ENCODE measurements around the gene TAF1C.

TAF1C gene

DNA sequence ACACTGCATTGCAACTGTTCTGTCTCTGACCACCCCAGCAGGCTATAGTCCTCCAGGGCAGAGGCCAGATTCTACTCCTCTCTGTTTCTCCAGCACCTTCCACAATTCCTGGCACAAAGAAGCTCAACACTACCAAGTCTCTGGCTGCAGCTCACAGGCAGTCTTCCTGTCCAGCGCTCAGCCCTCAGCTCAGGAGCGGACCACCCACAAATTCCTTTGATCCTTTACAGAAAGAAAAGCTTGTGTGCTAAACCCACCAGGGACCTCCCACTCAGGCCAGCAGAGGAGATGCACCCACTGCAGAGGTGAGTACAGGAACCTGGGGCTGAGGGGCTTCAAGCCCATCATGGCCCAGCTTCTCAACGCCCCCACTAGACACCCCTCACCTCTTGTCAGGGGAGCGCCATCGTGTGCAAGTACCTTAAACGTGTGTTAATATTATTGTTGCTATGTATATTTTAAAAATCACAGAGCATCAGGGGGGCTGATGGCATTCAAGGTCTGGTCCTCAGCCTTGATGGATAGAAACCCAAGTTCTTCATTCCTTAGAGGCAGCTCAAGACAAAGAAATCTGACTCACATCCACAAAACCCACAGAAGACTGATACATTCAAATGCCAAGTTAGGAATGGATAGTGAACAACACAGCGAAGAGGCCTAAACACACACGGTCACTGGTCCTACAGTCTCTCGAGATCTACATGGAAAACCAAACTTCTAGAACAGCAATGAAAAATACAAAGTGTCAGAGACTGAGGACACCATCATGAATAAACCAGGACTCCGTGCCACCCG, 50.3 kb downstream of the TAF1C start:
- in situ Hi-C loops (cut with MboI; ENCODE audit: low pct_unique_long_range_greater_than_20kb, low sequenced_read_pairs, unreplicated experiment): no loop called here
- TF ChIP-seq, protein P1, sequence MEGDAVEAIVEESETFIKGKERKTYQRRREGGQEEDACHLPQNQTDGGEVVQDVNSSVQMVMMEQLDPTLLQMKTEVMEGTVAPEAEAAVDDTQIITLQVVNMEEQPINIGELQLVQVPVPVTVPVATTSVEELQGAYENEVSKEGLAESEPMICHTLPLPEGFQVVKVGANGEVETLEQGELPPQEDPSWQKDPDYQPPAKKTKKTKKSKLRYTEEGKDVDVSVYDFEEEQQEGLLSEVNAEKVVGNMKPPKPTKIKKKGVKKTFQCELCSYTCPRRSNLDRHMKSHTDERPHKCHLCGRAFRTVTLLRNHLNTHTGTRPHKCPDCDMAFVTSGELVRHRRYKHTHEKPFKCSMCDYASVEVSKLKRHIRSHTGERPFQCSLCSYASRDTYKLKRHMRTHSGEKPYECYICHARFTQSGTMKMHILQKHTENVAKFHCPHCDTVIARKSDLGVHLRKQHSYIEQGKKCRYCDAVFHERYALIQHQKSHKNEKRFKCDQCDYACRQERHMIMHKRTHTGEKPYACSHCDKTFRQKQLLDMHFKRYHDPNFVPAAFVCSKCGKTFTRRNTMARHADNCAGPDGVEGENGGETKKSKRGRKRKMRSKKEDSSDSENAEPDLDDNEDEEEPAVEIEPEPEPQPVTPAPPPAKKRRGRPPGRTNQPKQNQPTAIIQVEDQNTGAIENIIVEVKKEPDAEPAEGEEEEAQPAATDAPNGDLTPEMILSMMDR (IDR thresholded peaks at IDR 0.05; ENCODE audit: extremely low read depth, insufficient read depth, missing control alignments): no peak
- no peak for DNase-seq (ENCODE audit: low spot score)

DNA sequence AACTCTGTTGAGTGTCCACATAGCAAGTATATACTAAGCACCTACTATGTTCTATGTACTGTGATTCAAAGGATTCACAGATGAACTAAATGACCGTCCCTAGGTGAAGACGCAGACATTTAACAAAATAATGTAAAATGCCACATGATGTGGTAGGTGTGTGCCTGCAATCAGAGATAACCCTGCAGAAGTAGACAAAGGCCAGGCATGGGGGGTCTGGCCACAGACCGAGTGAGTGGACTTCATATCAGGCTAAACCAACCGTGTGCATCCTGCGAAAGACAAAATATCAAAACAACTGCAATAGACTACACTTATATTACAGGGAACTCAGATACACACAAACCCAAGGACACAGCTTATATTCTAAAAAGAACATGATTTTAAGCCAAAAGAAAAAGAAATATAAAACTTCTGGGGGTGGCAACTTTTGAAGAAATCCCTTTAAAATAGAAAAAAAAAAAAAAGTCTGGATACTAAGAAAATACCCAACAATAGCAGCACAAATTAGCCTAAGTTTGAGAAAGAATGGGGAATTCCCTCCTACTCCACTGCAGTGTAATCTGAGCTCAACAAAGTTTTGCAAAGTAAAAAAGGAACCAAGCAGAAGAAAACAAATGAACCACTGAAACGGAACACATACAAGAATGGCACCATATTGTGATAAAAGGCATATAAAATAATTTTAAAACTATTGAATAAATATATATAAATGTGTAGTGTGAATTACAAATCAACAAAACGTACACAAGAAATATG, 54.2 kb downstream of the TAF1C start:
- TF ChIP-seq, protein P1 (IDR thresholded peaks at IDR 0.05; ENCODE audit: extremely low read depth, insufficient read depth, missing control alignments): no peak
- in situ Hi-C loops (cut with MboI; ENCODE audit: low pct_unique_long_range_greater_than_20kb, low sequenced_read_pairs, unreplicated experiment): no loop called here
- peak; percentile 50 for DNase-seq (ENCODE audit: low spot score)

DNA sequence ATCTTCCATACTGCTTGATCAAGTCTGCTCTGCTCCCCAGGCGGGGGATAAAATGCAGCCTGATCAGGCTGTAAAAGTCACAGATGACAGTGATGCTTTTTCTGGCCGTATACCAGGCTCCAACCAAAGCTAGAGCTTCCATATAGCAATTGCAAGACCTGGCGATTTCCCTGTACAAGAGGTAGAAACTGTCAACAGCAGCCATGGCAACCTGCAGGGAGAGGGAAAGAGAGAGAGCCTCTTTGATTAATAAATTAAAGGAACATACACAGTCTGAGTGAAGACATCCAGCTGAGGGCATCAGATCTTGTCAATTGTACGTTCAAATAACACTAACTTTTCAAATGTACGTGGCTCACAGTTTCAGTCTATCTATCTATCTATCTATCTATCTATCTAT, 55.7 kb downstream of the TAF1C start:
- in situ Hi-C loops (cut with MboI; ENCODE audit: low pct_unique_long_range_greater_than_20kb, low sequenced_read_pairs, unreplicated experiment): no loop called here
- no peak for DNase-seq (ENCODE audit: low spot score)
- TF ChIP-seq, protein P1 (IDR thresholded peaks at IDR 0.05; ENCODE audit: extremely low read depth, insufficient read depth, missing control alignments): no peak
